ENCODE results near the gene ATXN1. TPM values are rescaled to one million over a fixed set of nuclear protein-coding genes. Genes with fewer than 3 reads are reported as not detected.

The ATXN1 gene
- total RNA-seq, 1 donor, result 48.5 TPM

GRCh38 chr6:16490616-16491015 is 270.6 kb downstream of the ATXN1 start:
- Histone ChIP-seq H3K4me2 (ENCODE audit: insufficient read depth, low read length) (no peak overlapping the region), H2AFZ (ENCODE audit: low read length) (no peak overlapping the region), H3K36me3 (ENCODE audit: insufficient read depth, low read length) (no peaks in the 10 kb centered on the region), H4K20me1 (ENCODE audit: insufficient read depth, low read length) (peaks cover 10% of the 10 kb centered on the region), H3K4me1 (ENCODE audit: insufficient read depth, low read length) (no peaks in the 10 kb centered on the region), H3K27ac (ENCODE audit: low read depth, low read length) (no peak overlapping the region), H3K27me3 (ENCODE audit: insufficient read depth, low read length) (no peaks in the 10 kb centered on the region), H3K79me2 (ENCODE audit: insufficient read depth, low read length) (no peaks in the 10 kb centered on the region), H3K4me3 (ENCODE audit: insufficient read depth, low read length) (no peak overlapping the region), H3K9me3 (ENCODE audit: low read depth, low read length) (no peaks in the 10 kb centered on the region)
- no peak for DNase-seq (ENCODE audit: insufficient read length, low spot score, missing footprints)
- TF ChIP-seq CTCF (IDR thresholded peaks at IDR 0.05; ENCODE audit: extremely low read depth, low read depth, low read length), result no peak

- no peak for DNase-seq (ENCODE audit: insufficient read length, low spot score, missing footprints)
- Histone ChIP-seq H3K9me3 (ENCODE audit: low read depth, low read length) (no peaks in the 10 kb centered on the region), H4K20me1 (ENCODE audit: insufficient read depth, low read length) (peaks cover 10% of the 10 kb centered on the region), H3K4me3 (ENCODE audit: insufficient read depth, low read length) (no peak overlapping the region), H3K36me3 (ENCODE audit: insufficient read depth, low read length) (peaks cover 4% of the 10 kb centered on the region), H3K27ac (ENCODE audit: low read depth, low read length) (no peak overlapping the region), H3K79me2 (ENCODE audit: insufficient read depth, low read length) (no peaks in the 10 kb centered on the region), H3K4me2 (ENCODE audit: insufficient read depth, low read length) (no peak overlapping the region), H3K27me3 (ENCODE audit: insufficient read depth, low read length) (no peaks in the 10 kb centered on the region), H3K4me1 (ENCODE audit: insufficient read depth, low read length) (no peaks in the 10 kb centered on the region), H2AFZ (ENCODE audit: low read length) (no peak overlapping the region)
- TF ChIP-seq CTCF (IDR thresholded peaks at IDR 0.05; ENCODE audit: extremely low read depth, low read depth, low read length), result no peak
These were observed 272.4 kb downstream of the ATXN1 start for GRCh38 chr6:16488813-16489212.

GRCh38 chr6:16487996-16488674 is 273.1 kb downstream of the ATXN1 start:
- DNase-seq (ENCODE audit: insufficient read length, low spot score, missing footprints), result no peak
- Histone ChIP-seq H3K4me2 (ENCODE audit: insufficient read depth, low read length) (no peak overlapping the region), H3K36me3 (ENCODE audit: insufficient read depth, low read length) (peaks cover 4% of the 10 kb centered on the region), H3K27me3 (ENCODE audit: insufficient read depth, low read length) (no peaks in the 10 kb centered on the region), H3K79me2 (ENCODE audit: insufficient read depth, low read length) (no peaks in the 10 kb centered on the region), H2AFZ (ENCODE audit: low read length) (no peak overlapping the region), H3K9me3 (ENCODE audit: low read depth, low read length) (no peaks in the 10 kb centered on the region), H3K27ac (ENCODE audit: low read depth, low read length) (no peak overlapping the region), H3K4me3 (ENCODE audit: insufficient read depth, low read length) (no peak overlapping the region), H3K4me1 (ENCODE audit: insufficient read depth, low read length) (no peaks in the 10 kb centered on the region), H4K20me1 (ENCODE audit: insufficient read depth, low read length) (peaks cover 10% of the 10 kb centered on the region)
- no peak for TF ChIP-seq CTCF (IDR thresholded peaks at IDR 0.05; ENCODE audit: extremely low read depth, low read depth, low read length)

- H3K4me3 ChIP-seq (ENCODE audit: insufficient read depth, low read length), result no peak overlapping the region
- H3K36me3 ChIP-seq (ENCODE audit: insufficient read depth, low read length), result peaks cover 4% of the 10 kb centered on the region
- peaks cover 8% of the 10 kb centered on the region for H4K20me1 ChIP-seq (ENCODE audit: insufficient read depth, low read length)
- no peak for DNase-seq (ENCODE audit: insufficient read length, low spot score, missing footprints)
- H3K27me3 ChIP-seq (ENCODE audit: insufficient read depth, low read length), result no peaks in the 10 kb centered on the region
- no peaks in the 10 kb centered on the region for H3K4me1 ChIP-seq (ENCODE audit: insufficient read depth, low read length)
- no peak overlapping the region for H3K27ac ChIP-seq (ENCODE audit: low read depth, low read length)
- peaks cover 3% of the 10 kb centered on the region for H3K9me3 ChIP-seq (ENCODE audit: low read depth, low read length)
- TF ChIP-seq CTCF (IDR thresholded peaks at IDR 0.05; ENCODE audit: extremely low read depth, low read depth, low read length), result no peak
- no peaks in the 10 kb centered on the region for H3K79me2 ChIP-seq (ENCODE audit: insufficient read depth, low read length)
- peak overlapping the region; percentile 2 for H3K4me2 ChIP-seq (ENCODE audit: insufficient read depth, low read length)
- H2AFZ ChIP-seq (ENCODE audit: low read length), result no peak overlapping the region
These were observed 274.6 kb downstream of the ATXN1 start for GRCh38 chr6:16486661-16487060.
